AG09309 (cell line): ENCODE data around the gene GALNT18.

Experiments used
- DNase-seq: peaks from one replicate; pipeline ENCODE4 v3.0.0-alpha.2; 2010; ENCODE audit warnings: low read depth
- H3K4me3 ChIP-seq: 2 replicates; pipeline ENCODE4 v1.5.1; 2011; ENCODE audit warnings: mild to moderate bottlenecking, low read depth, low read length, moderate library complexity; ENCODE audit not compliant: control insufficient read depth
- TF ChIP-seq, protein P1 (sequence below): IDR thresholded peaks from 2 replicates; pipeline ENCODE4 v1.5.1; 2011; ENCODE audit warnings: mild to moderate bottlenecking, low read depth, low read length, inconsistent platforms; ENCODE audit not compliant: insufficient read depth, control insufficient read depth; ENCODE audit errors: missing control alignments

The GALNT18 gene

DNA sequence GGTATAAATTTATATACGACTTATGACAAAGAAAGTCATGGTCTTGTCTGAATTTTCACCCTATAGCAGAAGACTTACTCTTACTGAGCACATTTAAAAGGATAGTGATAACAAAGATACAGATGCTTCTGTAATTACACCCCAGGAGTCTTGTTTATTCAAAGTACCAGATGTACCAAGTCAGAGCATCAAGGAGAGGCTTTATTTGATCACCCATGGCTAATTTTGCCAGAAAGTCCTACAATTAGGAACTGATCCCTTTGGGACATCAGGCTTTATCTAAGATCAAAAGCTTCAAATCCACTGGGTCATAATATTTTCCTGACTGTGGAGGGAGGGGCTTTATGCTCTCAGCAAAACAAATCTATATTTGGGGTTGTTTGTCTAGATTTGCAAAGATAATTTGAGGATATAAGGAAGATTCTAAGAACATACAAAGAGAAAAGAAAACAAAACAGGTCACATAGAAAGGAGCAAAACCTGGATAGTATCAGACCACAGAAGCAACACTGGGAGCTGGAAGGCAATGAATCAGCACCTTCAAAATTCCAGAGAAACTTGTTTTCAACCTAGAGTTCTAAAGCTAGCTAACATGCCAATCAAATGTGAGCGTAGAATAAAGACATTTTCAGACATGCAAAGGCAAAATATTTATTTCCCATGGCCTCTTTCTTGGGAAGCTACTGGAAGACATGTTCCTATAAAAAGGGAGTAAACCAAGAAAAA, 143.9 kb downstream of the GALNT18 start:
- TF ChIP-seq, protein P1, sequence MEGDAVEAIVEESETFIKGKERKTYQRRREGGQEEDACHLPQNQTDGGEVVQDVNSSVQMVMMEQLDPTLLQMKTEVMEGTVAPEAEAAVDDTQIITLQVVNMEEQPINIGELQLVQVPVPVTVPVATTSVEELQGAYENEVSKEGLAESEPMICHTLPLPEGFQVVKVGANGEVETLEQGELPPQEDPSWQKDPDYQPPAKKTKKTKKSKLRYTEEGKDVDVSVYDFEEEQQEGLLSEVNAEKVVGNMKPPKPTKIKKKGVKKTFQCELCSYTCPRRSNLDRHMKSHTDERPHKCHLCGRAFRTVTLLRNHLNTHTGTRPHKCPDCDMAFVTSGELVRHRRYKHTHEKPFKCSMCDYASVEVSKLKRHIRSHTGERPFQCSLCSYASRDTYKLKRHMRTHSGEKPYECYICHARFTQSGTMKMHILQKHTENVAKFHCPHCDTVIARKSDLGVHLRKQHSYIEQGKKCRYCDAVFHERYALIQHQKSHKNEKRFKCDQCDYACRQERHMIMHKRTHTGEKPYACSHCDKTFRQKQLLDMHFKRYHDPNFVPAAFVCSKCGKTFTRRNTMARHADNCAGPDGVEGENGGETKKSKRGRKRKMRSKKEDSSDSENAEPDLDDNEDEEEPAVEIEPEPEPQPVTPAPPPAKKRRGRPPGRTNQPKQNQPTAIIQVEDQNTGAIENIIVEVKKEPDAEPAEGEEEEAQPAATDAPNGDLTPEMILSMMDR: no peak
- H3K4me3 ChIP-seq: no peak overlapping the region
- no peak for DNase-seq

DNA sequence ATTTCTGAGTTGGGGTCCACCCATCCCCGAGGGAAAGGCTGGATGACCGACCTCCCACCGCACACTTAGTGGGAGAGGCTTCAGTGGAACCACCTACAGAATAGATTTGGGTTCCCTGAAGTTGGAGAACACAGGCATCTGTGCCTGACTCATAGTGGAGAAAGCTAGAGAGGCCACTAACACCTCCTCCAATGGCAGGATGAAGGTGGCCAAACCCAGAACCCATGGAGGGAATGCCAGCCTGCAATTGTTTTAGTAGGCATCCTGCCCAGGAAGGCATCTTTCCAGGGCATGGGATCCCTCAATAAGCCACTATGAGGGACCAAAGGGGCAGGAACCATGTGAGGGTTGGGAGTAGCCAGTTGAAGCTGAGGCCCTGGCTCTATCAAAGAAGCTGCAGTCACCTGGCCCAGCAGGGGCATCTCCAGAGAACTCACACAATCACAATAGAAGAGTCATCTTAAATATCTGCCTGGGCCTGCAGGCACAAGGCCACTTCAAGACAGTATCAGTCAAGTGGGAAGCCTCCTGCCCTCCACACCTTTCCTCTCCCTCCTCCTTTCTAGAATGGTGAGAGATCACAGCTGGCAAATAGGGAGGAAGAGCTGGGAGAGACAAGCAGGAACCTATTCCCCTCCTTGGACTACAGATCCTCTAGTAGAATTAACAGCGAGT, 144.7 kb downstream of the GALNT18 start:
- no peak for DNase-seq
- TF ChIP-seq, protein P1: no peak

DNA sequence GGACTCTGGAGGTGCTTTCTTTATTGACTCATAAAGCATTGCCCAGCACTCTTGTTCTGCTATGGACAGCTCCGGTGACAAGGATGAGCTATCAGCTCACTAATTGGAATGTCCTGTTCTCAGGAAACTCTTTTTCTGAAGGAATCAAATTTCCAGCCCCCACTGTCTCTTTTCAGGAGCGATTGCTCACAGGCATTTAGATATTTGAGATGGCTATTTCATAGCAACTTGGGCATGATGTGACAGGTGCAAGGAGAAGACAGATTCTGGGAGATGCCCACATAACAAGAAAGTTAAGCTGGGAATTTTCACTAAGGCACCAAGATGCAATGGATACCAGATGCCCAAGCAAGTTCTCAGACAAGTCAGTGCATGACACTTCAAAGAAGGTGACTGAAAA, 145.3 kb downstream of the GALNT18 start:
- TF ChIP-seq, protein P1: no peak
- no peak overlapping the region for H3K4me3 ChIP-seq
- DNase-seq: no peak

More for the DNA sequence above, 144.7 kb downstream of the GALNT18 start:
- H3K4me3 ChIP-seq: no peak overlapping the region

DNA sequence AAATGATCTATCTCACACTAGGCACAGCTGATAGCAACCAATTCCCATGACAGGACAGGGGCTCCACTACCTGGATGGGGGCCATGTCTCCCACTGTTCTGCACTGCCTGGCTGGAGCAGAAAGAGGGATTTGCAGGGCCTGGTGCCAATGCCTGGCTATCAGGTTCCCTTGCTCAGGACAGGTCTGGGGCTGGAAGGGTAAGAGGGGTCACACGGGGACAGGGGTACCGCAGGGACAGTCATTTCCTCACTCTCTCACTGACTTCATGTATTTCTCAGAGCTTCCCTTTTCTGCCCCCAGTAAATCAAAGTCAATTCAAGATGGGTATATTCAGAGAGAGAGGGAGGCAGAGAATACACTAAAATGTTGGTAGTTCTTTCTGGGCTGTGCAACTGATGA, 149.7 kb downstream of the GALNT18 start:
- DNase-seq: no peak
- TF ChIP-seq, protein P1: no peak
- H3K4me3 ChIP-seq: no peak overlapping the region

DNA sequence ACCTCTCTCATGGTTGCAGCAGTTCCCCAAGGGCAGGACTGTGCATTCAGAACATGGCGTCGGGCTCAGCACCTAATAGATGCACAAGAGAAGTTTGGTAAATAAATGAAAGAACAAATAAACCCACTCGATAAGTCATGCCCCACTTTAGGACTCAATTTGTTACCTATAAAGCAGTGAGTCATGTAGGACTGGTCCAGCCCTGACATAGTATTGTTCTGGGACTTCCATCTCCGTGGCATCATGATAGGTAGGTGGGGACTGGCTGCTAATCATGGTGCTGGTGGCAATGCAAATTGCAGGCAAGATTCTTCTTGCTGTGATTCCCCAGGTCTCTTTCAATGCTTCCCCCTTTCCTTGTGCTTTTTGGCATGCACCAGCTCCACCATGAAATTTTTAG, 150.6 kb downstream of the GALNT18 start:
- no peak overlapping the region for H3K4me3 ChIP-seq
- no peak for DNase-seq
- TF ChIP-seq, protein P1: no peak

DNA sequence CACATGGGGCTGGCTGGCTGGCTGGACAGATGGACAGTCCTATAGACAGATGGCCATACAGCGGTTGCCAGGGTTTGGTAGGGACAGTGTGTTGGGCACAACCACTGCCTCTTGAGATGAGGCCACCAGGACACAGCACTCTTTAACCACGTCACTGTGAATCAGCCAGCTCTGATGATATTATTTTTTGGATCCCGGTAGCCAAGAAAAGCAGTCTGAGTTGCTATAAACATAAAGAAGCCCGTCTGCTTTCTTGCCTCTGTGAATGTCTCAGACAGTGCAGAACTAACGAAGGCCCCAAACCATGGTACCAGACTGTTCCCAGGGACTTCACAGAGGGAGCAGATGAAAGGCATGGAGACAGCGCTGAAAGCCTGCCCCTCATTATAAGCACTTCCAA, 152.9 kb downstream of the GALNT18 start:
- DNase-seq: no peak
- H3K4me3 ChIP-seq: no peak overlapping the region
- TF ChIP-seq, protein P1: no peak
